ENCODE data around the gene MRPS15. TPM values are rescaled to one million over a fixed set of nuclear protein-coding genes. Genes with fewer than 3 reads are reported as not detected.

The MRPS15 gene
- total and polyA plus RNA-seq, 2 donors (not counting 3 experiments of a cell fraction or from before 2014, with no cell fraction given) = 47.1 to 105 TPM

GRCh38 chr1:36465731-36466369 lies 1.7 kb upstream of the MRPS15 start:
- no peak for DNase-seq (ENCODE audit: low read depth, low spot score)
- ChIA-PET CTCF (no interaction called here), POLR2A (no interaction called here)
- TF ChIP-seq POLR2AphosphoS5 (IDR thresholded peaks at IDR 0.05; ENCODE audit: insufficient read depth, low read depth, low read length) (no peak), POLR2A (IDR thresholded peaks at IDR 0.05; ENCODE audit: low read depth, low read length) (no peak), MYC (IDR thresholded peaks at IDR 0.05; ENCODE audit: low read depth, low read length) (no peak), EZH2 (IDR thresholded peaks at IDR 0.05; ENCODE audit: borderline replicate concordance, low read depth, low read length, severe bottlenecking) (no peak), FOS (IDR thresholded peaks at IDR 0.05; ENCODE audit: borderline replicate concordance, insufficient read depth, low read length) (no peak)
- TF ChIP-seq, protein P1, sequence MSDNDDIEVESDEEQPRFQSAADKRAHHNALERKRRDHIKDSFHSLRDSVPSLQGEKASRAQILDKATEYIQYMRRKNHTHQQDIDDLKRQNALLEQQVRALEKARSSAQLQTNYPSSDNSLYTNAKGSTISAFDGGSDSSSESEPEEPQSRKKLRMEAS (IDR thresholded peaks at IDR 0.05; ENCODE audit: insufficient read depth, insufficient read length) = no peak
- TF ChIP-seq, protein P2, sequence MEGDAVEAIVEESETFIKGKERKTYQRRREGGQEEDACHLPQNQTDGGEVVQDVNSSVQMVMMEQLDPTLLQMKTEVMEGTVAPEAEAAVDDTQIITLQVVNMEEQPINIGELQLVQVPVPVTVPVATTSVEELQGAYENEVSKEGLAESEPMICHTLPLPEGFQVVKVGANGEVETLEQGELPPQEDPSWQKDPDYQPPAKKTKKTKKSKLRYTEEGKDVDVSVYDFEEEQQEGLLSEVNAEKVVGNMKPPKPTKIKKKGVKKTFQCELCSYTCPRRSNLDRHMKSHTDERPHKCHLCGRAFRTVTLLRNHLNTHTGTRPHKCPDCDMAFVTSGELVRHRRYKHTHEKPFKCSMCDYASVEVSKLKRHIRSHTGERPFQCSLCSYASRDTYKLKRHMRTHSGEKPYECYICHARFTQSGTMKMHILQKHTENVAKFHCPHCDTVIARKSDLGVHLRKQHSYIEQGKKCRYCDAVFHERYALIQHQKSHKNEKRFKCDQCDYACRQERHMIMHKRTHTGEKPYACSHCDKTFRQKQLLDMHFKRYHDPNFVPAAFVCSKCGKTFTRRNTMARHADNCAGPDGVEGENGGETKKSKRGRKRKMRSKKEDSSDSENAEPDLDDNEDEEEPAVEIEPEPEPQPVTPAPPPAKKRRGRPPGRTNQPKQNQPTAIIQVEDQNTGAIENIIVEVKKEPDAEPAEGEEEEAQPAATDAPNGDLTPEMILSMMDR (IDR thresholded peaks at IDR 0.05; ENCODE audit: extremely low read depth in 1 of 2, insufficient read depth in 1 of 2, low read depth in 1 of 2, low read length in 2 of 2) = no peak
- Histone ChIP-seq H3K27ac (ENCODE audit: insufficient read depth, low read depth, low read length) (no peak overlapping the region), H3K4me3 (replicated peaks in 1 of 3; ENCODE audit: insufficient read depth in 1 of 3, low read depth in 1 of 3, low read length in 3 of 3) (no peak overlapping the region), H3K9me3 (replicated peaks; ENCODE audit: control insufficient read depth, insufficient read depth, low read length) (no peaks in the 10 kb centered on the region), H3K79me2 (ENCODE audit: control insufficient read depth, insufficient read depth, low read length) (peaks cover 13% of the 10 kb centered on the region), H3K27me3 (ENCODE audit: control insufficient read depth in 2 of 2, insufficient read depth in 2 of 2, low read length in 2 of 2) (no peaks in the 10 kb centered on the region), H3K36me3 (ENCODE audit: control insufficient read depth in 2 of 2, extremely low read depth in 1 of 2, insufficient read depth in 2 of 2, low read length in 2 of 2) (peaks cover under 1 to 3% of the 10 kb centered on the region in 2 experiments), H3K9me1 (replicated peaks; ENCODE audit: control insufficient read depth, extremely low read depth, insufficient read depth, low read length) (no peaks in the 10 kb centered on the region), H4K20me1 (replicated peaks; ENCODE audit: control insufficient read depth, extremely low read depth, insufficient read depth, low read length) (no peaks in the 10 kb centered on the region), H3K4me2 (ENCODE audit: insufficient read depth, low read length) (no peak overlapping the region), H2AFZ (ENCODE audit: low read depth, low read length) (no peak overlapping the region), H3K9ac (replicated peaks; ENCODE audit: extremely low read depth, insufficient read depth, low read length) (no peak overlapping the region), H3K4me1 (ENCODE audit: control insufficient read depth, extremely low read depth, insufficient read depth, low read length) (peaks cover 10% of the 10 kb centered on the region)
- no TSS peak for BruUV-seq (replicated peaks)
- dilution Hi-C loops (cut with MboI; ENCODE audit: extremely low pct_ligation_motif_present, low sequenced_read_pairs) (no loop called here), intact Hi-C loops (cut with micrococcal nuclease) (no loop called here)
- FAIRE-seq = no peak

Data from endothelial cell of umbilical vein (primary cell).